IMR-90 (cell line): ENCODE results near the gene HLA-DPA1.

Source experiments
- BHLHE40 ChIP-seq: fragments of 150-350 bp; IDR thresholded peaks from 2 replicates; pipeline ENCODE4 v1.6.1; 2016; ENCODE audit warnings: mild to moderate bottlenecking, low read depth, low read length
- CEBPB ChIP-seq: IDR thresholded peaks from 2 replicates; pipeline ENCODE4 v1.6.1; 2012; ENCODE audit warnings: low read depth, low read length, improper control_type of control experiment
- CHD1 ChIP-seq: IDR thresholded peaks from 2 replicates; pipeline ENCODE4 v1.6.1; 2012; ENCODE audit warnings: low read depth, low read length, improper control_type of control experiment
- MAZ ChIP-seq: IDR thresholded peaks from 2 replicates; pipeline ENCODE4 v1.6.1; 2012; ENCODE audit warnings: low read depth, mild to moderate bottlenecking, low read length, improper control_type of control experiment, moderate library complexity, borderline replicate concordance
- NFE2L2 ChIP-seq: fragments of 150-350 bp; IDR thresholded peaks from 2 replicates; pipeline ENCODE4 v1.6.1; 2016; ENCODE audit warnings: low read depth, mild to moderate bottlenecking, low read length
- POLR2A ChIP-seq: IDR thresholded peaks from 2 replicates; pipeline ENCODE4 v1.6.1; 2012; ENCODE audit warnings: mild to moderate bottlenecking, low read depth, low read length
- RAD21 ChIP-seq: IDR thresholded peaks from 2 replicates; pipeline ENCODE4 v1.6.1; 2012; ENCODE audit warnings: low read length, improper control_type of control experiment
- RFX5 ChIP-seq: IDR thresholded peaks from 2 replicates; pipeline ENCODE4 v1.8.0; 2012; ENCODE audit warnings: low read depth, mild to moderate bottlenecking, low read length, moderate library complexity
- SMC3 ChIP-seq: fragments of 150-350 bp; IDR thresholded peaks from 2 replicates; pipeline ENCODE4 v1.6.1; 2016; ENCODE audit warnings: low read depth, mild to moderate bottlenecking, antibody characterized with exemption, low read length, moderate library complexity
- TF ChIP-seq, protein P1 (sequence below): conservative IDR thresholded peaks from 2 replicates; pipeline ENCODE4 v1.5.1; 2012; ENCODE audit warnings: mild to moderate bottlenecking, low read depth, low read length, improper control_type of control experiment
- TF ChIP-seq, protein P2 (sequence below): fragments of 150-350 bp; IDR thresholded peaks from 2 replicates; pipeline ENCODE4 v1.6.1; 2016; ENCODE audit warnings: low read depth, mild to moderate bottlenecking, low read length, moderate library complexity, borderline replicate concordance
- TF ChIP-seq, protein P3 (sequence below): fragments of 150-350 bp; IDR thresholded peaks from 2 replicates; pipeline ENCODE4 v1.6.1; 2017; ENCODE audit warnings: mild to moderate bottlenecking, antibody characterized with exemption, low read length, low read depth

DNA sequence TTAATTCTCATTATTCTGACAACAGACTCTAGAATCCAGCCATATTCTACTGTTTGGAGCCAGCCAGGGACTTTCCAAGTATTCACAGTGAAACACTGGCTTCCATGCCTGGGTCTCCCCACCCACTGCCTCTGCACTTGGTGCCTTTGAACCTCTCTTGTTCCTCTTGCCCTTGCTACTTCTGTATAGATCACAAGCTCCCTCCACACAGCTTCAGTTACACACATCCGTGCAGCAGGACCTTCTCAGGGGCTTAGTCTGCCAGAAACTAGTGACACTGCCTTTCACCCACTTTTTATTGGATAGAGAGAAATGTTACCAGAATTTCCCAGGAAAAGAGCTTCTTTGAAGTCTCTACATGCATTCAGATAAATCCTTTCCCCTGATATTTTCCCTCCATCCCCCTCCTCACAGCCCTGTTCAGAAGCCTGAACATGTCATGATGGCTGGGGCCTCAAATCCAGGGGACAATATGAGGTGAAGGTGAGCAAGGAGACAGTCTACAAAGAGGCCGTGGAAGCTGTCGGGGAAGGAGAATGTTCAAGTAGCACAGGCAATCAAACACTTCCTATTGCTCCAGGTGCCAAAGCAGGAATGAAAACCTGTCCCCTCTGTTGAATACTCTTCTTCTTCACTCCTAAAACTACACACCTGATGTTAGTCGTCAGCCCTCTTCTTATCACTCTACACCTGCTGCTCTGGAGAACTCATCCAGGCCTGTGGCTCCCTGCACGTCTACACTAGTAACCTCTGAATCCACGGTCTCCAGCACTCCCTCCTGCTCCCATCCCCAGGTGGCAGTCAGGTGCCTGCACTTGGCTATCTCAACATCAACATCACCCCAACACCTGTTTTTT is 43.9 kb downstream of the HLA-DPA1 start:
- no peak for TF ChIP-seq BHLHE40
- TF ChIP-seq, protein P1, sequence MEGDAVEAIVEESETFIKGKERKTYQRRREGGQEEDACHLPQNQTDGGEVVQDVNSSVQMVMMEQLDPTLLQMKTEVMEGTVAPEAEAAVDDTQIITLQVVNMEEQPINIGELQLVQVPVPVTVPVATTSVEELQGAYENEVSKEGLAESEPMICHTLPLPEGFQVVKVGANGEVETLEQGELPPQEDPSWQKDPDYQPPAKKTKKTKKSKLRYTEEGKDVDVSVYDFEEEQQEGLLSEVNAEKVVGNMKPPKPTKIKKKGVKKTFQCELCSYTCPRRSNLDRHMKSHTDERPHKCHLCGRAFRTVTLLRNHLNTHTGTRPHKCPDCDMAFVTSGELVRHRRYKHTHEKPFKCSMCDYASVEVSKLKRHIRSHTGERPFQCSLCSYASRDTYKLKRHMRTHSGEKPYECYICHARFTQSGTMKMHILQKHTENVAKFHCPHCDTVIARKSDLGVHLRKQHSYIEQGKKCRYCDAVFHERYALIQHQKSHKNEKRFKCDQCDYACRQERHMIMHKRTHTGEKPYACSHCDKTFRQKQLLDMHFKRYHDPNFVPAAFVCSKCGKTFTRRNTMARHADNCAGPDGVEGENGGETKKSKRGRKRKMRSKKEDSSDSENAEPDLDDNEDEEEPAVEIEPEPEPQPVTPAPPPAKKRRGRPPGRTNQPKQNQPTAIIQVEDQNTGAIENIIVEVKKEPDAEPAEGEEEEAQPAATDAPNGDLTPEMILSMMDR: no peak
- no peak for TF ChIP-seq MAZ
- no peak for TF ChIP-seq POLR2A
- TF ChIP-seq RFX5: peak; percentile 95
- TF ChIP-seq CEBPB: no peak
- no peak for TF ChIP-seq RAD21
- TF ChIP-seq, protein P2, sequence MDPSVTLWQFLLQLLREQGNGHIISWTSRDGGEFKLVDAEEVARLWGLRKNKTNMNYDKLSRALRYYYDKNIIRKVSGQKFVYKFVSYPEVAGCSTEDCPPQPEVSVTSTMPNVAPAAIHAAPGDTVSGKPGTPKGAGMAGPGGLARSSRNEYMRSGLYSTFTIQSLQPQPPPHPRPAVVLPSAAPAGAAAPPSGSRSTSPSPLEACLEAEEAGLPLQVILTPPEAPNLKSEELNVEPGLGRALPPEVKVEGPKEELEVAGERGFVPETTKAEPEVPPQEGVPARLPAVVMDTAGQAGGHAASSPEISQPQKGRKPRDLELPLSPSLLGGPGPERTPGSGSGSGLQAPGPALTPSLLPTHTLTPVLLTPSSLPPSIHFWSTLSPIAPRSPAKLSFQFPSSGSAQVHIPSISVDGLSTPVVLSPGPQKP: no peak
- TF ChIP-seq SMC3: no peak
- TF ChIP-seq, protein P3, sequence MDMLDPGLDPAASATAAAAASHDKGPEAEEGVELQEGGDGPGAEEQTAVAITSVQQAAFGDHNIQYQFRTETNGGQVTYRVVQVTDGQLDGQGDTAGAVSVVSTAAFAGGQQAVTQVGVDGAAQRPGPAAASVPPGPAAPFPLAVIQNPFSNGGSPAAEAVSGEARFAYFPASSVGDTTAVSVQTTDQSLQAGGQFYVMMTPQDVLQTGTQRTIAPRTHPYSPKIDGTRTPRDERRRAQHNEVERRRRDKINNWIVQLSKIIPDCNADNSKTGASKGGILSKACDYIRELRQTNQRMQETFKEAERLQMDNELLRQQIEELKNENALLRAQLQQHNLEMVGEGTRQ: no peak
- TF ChIP-seq NFE2L2: no peak
- no peak for TF ChIP-seq CHD1
